GM12874 (cell line): ENCODE data around the gene HSP90AB1.

Experiments used
- CTCF ChIP-seq: IDR thresholded peaks from 2 replicates; pipeline ENCODE4 v1.5.1; 2011; ENCODE audit warnings: low read depth, mild to moderate bottlenecking, control low read depth, low read length, moderate library complexity; ENCODE audit not compliant: insufficient read depth

The HSP90AB1 gene

DNA sequence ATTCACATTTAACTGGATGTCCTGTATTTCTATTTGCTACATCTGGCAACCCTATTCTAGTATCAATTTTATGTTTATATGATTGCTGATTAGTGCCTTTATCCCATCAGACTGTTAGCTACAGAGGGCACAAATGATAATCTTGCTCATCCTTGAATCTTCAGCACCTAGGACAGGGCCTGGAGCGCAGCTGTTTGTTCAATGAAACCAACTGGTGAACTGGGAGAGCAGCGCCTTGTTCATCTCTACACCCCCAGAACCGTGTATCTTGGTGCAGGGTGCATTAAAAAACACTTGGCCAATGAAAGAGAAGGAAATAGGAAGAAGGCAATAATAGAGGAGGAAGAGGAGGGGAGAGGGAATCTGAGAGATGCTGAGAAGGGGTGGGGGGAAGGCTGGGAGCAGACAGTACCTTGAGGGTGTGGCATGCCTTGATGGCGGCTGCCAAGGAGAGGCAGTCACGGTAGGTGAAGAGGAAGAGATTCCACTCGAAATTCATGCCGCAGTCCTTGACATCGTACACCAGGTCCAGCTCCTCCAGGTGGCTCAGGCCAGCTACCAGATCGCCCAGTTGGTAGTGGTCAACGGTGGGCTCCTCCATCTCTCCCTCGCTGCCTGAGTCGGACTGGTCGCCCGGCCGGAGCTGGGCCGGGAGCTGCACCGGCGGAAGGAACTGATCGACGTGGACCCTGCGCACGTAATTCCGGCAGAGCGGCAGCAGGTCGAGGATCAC is 38.8 kb downstream of the HSP90AB1 start:
- no peak for TF ChIP-seq CTCF

GRCh38 chr6:44286285-44286565 is 39.3 kb downstream of the HSP90AB1 start:
- no peak for TF ChIP-seq CTCF

DNA sequence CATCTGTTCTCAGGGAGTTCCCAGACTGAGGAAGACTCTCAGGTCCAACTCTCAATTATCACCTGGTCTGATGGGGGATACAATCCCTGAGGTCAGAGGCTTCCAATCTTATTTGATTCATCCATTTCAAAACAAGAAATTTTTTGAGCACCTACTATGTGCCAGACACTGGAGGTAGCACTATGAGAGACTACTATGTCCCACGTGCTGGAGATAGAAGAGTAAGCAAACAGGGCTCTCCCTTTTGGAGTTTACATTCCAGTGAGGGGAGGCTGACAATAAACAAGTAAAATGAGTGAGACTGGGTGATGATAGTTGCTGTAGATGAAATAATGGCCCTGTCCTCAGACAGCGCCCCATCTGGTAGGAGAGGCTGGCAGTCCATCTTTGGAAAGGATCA is 39.8 kb downstream of the HSP90AB1 start:
- no peak for TF ChIP-seq CTCF

DNA sequence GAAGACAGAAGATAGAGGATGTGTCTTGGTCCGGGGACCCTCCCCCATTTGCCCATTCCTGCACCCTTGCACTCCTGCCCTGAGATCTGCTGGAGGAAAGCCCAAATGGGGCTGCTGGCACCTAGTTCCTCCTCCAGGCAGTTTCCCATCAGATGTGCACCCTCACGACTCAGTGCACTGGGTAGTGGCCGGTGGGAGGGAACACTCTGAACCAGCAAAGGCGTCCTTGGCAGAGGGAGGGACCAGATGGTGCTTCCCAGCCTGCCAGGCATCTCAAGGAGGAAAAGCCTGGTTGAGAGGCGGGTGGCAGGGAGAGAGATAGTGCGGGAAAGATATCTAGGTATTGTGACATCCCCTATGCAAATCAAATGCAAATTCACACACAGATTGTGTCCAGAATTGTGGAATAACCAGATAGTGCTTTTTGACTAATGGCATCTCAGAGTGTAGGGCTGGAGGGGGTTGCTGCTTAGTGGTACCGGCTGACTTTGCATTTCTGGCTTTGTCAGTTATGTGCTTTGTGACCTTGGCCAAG is 42.9 kb downstream of the HSP90AB1 start:
- no peak for TF ChIP-seq CTCF

DNA sequence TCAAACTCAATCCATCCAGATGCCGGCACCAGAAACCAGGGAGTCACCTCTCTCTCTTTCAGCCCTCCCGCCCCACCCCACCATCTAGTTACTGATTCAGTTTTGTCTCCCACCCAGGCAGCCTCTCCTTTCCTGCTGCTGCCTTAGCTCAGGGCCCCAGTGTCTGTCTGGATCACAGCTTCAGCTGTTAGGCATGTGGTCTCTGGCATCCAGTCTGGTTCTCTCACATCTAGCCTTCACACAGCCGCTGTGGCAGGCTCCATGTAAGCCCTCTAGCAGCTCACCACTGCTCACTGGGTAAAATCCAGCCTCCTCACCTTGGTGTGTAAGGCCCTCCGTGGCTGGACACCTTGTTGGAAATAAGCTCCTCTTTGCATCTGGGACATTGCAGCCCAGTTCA is 44.9 kb downstream of the HSP90AB1 start:
- no peak for TF ChIP-seq CTCF

GRCh38 chr6:44292661-44293365 is 45.9 kb downstream of the HSP90AB1 start:
- no peak for TF ChIP-seq CTCF

DNA sequence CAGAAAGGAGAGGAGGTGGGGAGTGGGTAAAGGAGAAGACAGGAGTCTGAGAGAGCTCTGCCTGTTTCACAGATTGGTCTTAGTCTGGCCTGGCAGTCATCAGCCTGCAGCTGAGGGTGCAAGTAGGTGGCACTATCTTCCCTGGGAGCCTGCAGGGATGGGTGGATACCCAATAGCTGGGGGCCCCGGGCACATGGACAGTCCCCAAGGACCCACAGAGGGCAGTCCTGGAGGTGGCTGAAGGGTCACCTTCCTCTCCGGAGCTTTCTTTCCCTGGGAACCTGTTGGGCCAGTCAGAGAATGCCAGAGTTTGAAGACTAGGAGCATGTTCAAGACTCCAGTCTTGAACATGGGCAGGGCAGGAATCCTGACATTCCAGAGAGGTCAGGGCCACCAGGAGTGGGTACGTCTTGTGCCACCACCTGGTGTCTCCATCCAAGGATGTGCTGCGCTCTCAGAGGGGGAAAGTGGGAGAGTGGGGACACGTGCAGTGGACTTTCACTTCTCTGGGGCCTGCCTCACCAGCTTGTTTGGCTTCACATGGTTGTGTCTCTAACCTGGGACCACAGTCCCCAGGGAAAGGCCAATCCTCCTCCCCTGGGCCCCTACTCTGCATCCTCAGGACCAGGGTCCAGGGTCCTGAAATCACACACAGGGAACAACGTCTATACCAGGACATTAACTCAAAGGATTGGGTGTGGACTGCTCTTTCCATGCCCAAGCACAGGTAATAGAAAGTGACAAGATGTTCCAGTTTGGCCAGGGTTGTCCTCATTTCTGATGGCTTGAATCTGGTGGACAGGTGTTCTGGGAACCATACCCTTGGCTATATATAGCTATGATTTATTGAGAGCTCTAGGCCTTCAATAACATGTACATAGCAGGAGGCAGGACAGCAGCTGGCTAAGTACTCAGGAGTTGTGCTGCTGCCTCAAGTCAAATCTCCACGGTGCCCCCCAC is 48.2 kb downstream of the HSP90AB1 start:
- TF ChIP-seq CTCF, result no peak
